HG03521 (cell line): Measurements from ENCODE around the gene UMODL1.

Source experiments
- ATAC-seq: cut with Tn5 transposase; IDR thresholded peaks from one replicate; pipeline ENCODE4 v1.9.1; 2021; ENCODE audit warnings: mild to moderate bottlenecking, moderate library complexity; ENCODE audit not compliant: unreplicated experiment

UMODL1 gene

GRCh38 chr21:42057851-42058437 is 13.2 kb upstream of the UMODL1 start:
- ATAC-seq, result no peak

GRCh38 chr21:42058631-42059111 is 12.4 kb upstream of the UMODL1 start:
- no peak for ATAC-seq

- ATAC-seq, result no peak
Observed at GRCh38 chr21:42059141-42059540, 12.0 kb upstream of the UMODL1 start.

GRCh38 chr21:42059721-42060120 is 11.4 kb upstream of the UMODL1 start:
- no peak for ATAC-seq

GRCh38 chr21:42060166-42060565 is 11.0 kb upstream of the UMODL1 start:
- ATAC-seq, result no peak

- peak; percentile 42 for ATAC-seq
Observed at GRCh38 chr21:42061195-42061985, 9.7 kb upstream of the UMODL1 start.

- ATAC-seq, result no peak
Observed at GRCh38 chr21:42061986-42062235, 9.2 kb upstream of the UMODL1 start.

- peak; percentile 60 for ATAC-seq
Observed at GRCh38 chr21:42062236-42063022, 8.7 kb upstream of the UMODL1 start.

GRCh38 chr21:42063191-42063570 is 7.9 kb upstream of the UMODL1 start:
- ATAC-seq, result no peak

- peak; percentile 34 for ATAC-seq
Observed at GRCh38 chr21:42063571-42064521, 7.3 kb upstream of the UMODL1 start.

GRCh38 chr21:42066521-42066920 is 4.6 kb upstream of the UMODL1 start:
- no peak for ATAC-seq

- ATAC-seq, result no peak
Observed at GRCh38 chr21:42067531-42068255, 3.4 kb upstream of the UMODL1 start.

- no peak for ATAC-seq
Observed at GRCh38 chr21:42068256-42068545, 2.9 kb upstream of the UMODL1 start.

- ATAC-seq, result no peak
Observed at GRCh38 chr21:42068592-42068991, 2.5 kb upstream of the UMODL1 start.

- no peak for ATAC-seq
Observed at GRCh38 chr21:42069327-42069726, 1.8 kb upstream of the UMODL1 start.

- ATAC-seq, result no peak
Observed at GRCh38 chr21:42069843-42070242, 1.3 kb upstream of the UMODL1 start.

GRCh38 chr21:42073145-42074099 is 2.3 kb downstream of the UMODL1 start:
- no peak for ATAC-seq

- ATAC-seq, result no peak
Observed at GRCh38 chr21:42075686-42076471, 4.8 kb downstream of the UMODL1 start.
